Esophagus squamous epithelium (tissue), 5 donors: ENCODE data around the gene FKBP15. TPM values are rescaled to one million over a fixed set of nuclear protein-coding genes. Genes with fewer than 3 reads are reported as not detected.

ENCODE experiments used
- DNase-seq: peaks from one replicate; lab custom pipeline; 2025; lab: John Stamatoyannopoulos, UW
- H3K27ac ChIP-seq, 4 donors: fragments of 200-600 bp; sonication (generic); one replicate each; pipeline ENCODE4 v1.5.1; 2016 to 2019; ENCODE audit warnings: mild to moderate bottlenecking in 1 of 4
- H3K27me3 ChIP-seq, 4 donors: fragments of 200-600 bp; sonication (generic); 1 replicate in 3 of 4; 2 replicates in 1 of 4; pipeline versions ENCODE4 v1.5.1 to v1.6.0; 2017 to 2021; ENCODE audit warnings: antibody characterized with exemption in 1 of 4
- H3K36me3 ChIP-seq, 3 donors: fragments of 200-600 bp; sonication (generic); one replicate each; pipeline ENCODE4 v1.5.1; 2016 to 2019
- H3K4me1 ChIP-seq, 3 donors: fragments of 200-600 bp; sonication (generic); one replicate each; pipeline ENCODE4 v1.5.1; 2017 to 2019
- H3K4me3 ChIP-seq, 4 donors: fragments of 200-600 bp; sonication (generic); 1 replicate in 3 of 4; 2 replicates in 1 of 4; pipeline ENCODE4 v1.5.1; 2016 to 2019; ENCODE audit warnings: mild to moderate bottlenecking in 2 of 4, moderate library complexity in 1 of 4
- H3K9me3 ChIP-seq, 3 donors: fragments of 200-600 bp; sonication (generic); one replicate each; pipeline ENCODE4 v1.5.1; 2016 to 2019
- POLR2A ChIP-seq, 4 donors: fragments of 450-650 bp; IDR thresholded peaks; one replicate each; pipeline ENCODE4 v1.6.1; 2017; ENCODE audit warnings: antibody characterized with exemption in 4 of 4, mild to moderate bottlenecking in 4 of 4, moderate library complexity in 3 of 4
- whole genome bisulfite sequencing, 2 donors: methylation state at CpG; one replicate each; pipeline ENCODE4 v1.1.5; 2018; 5-methylcytosine and 5-hydroxymethylcytosine counted together
- intact Hi-C: fragments of 100-400 bp; cut with DNase I; formaldehyde crosslinking; loops from one replicate; pipeline ENCODE4 v1.15.0; 2022
- total RNA-seq, 4 donors: library from RNA; depleted of rRNA; stranded (reverse); fragments of >200 nt; gene quantifications; one replicate each; pipeline ENCODE4 v1.1.0, GENCODE V29; 2016
- TF ChIP-seq, protein P1 (sequence below), 6 experiments: fragments of 450-650 bp in 4 of 6; fragments of 200-600 bp in 2 of 6; sonication (generic) in 2 of 6; IDR thresholded peaks; one replicate each; pipeline ENCODE4 v1.5.1; 2016 to 2019; ENCODE audit warnings: antibody characterized with exemption in 6 of 6, mild to moderate bottlenecking in 4 of 6, moderate library complexity in 4 of 6
- donor health status: DM: yes; HTN: yes; CAD: no.

The FKBP15 gene
- total RNA-seq, 4 donors from 2014 or later, result 17.7 to 23.3 (median 20.5) TPM

DNA sequence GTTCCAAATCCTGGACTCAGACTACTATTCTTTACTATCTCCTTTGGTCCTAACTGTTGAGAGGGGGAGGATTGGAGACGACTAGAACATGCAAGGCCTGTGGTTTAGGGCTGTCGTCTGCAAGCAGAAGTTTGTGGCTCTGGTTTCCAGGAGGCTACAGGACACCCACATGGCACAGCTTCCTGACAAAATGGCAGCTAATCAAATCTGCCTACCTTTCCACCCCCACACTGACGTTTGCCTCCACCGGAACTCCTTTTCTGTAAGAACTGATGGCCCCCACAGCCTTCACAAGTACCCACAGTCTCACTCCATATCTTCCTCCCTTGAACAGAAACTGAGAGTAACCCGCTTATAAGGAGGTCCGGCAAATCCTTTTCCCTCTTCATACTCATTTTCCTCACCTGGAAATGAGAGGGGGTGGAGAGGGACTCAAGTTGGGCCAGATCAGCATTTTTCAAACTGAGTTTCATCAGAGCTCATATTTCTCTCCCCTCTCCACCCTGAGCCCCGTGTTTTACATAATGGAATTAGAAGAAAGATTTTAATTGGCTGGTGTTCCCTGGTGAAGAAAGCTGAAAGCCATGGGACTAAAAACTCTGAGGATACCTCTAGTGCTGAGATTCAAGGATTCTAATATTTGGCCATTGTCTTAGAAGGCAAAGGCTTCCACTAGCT lies 65.0 kb downstream of the FKBP15 start:
- peaks cover 12 to 46% (median 12%) of the 10 kb centered on the region in 3 donors for H3K4me1 ChIP-seq
- no peak overlapping the region for H3K4me3 ChIP-seq

DNA sequence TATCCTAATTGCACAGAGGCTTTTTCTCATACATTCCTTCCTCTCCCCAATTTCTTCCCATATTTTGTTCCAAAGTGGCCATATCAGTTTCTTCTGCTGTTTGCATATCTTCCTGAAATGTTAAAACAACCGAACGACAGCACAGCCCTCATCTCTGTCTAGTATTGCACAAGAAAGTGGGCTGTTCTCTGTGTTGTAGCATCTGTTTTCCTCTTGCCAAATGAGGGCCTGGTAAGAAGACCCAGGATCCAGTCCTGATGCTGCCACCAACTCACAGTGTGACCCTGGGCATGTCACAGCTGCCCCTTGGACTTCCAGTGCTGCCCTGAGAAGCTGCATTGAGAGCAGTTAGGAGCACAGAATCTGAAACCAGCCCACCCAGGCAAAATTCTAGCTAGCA lies 66.1 kb downstream of the FKBP15 start:
- H3K36me3 ChIP-seq, result peaks cover 0 to 36% (median 0%) of the 10 kb centered on the region in 3 donors
- 48 to 80% methylated on average over 1 to 2 of the region's 2 CpGs for WGBS, 2 donors
- H3K4me3 ChIP-seq, result no peak overlapping the region
- no peaks in the 10 kb centered on the region for H3K9me3 ChIP-seq
- intact Hi-C loops, result no loop called here
- DNase-seq, result no peak
- H3K27me3 ChIP-seq, result no peaks in the 10 kb centered on the region
- peak overlapping the region in 2 of 4 donors; percentile 18 to 62 for H3K27ac ChIP-seq
- TF ChIP-seq POLR2A (IDR thresholded peaks at IDR 0.05), result no peak
- TF ChIP-seq, protein P1, sequence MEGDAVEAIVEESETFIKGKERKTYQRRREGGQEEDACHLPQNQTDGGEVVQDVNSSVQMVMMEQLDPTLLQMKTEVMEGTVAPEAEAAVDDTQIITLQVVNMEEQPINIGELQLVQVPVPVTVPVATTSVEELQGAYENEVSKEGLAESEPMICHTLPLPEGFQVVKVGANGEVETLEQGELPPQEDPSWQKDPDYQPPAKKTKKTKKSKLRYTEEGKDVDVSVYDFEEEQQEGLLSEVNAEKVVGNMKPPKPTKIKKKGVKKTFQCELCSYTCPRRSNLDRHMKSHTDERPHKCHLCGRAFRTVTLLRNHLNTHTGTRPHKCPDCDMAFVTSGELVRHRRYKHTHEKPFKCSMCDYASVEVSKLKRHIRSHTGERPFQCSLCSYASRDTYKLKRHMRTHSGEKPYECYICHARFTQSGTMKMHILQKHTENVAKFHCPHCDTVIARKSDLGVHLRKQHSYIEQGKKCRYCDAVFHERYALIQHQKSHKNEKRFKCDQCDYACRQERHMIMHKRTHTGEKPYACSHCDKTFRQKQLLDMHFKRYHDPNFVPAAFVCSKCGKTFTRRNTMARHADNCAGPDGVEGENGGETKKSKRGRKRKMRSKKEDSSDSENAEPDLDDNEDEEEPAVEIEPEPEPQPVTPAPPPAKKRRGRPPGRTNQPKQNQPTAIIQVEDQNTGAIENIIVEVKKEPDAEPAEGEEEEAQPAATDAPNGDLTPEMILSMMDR (IDR thresholded peaks at IDR 0.05), result no peak
- peaks cover 12 to 50% (median 12%) of the 10 kb centered on the region in 3 donors for H3K4me1 ChIP-seq

More for the DNA sequence above, 65.0 kb downstream of the FKBP15 start:
- H3K27me3 ChIP-seq, result no peaks in the 10 kb centered on the region
- 47 to 50% methylated on average over 7 of the region's 7 CpGs for WGBS, 2 donors
- no peak for DNase-seq
- H3K36me3 ChIP-seq, result peaks cover 0 to 47% (median 0%) of the 10 kb centered on the region in 3 donors
- no peak for TF ChIP-seq POLR2A (IDR thresholded peaks at IDR 0.05)
- intact Hi-C loops, result no loop called here
- no peaks in the 10 kb centered on the region for H3K9me3 ChIP-seq
- H3K27ac ChIP-seq, result no peak overlapping the region

DNA sequence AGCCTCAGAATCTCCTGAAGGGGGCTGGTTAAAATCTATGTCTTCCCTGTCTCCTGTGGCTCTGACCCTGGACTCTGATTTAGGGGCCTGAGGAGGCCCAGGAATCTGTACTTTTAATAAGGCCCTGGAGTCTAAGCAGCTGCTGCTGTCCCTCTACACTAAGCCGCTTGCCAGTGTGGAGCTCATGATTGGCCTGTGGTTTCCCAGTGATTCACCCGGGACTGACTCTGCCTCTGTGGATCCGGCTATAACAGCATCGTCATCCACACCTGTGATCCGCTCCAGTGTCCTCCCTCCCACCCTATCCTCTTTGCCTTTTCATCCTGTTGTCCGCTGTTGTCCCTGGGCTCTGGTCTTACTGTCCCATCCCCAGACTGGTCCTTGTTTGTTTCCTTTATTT lies 66.6 kb downstream of the FKBP15 start:
- TF ChIP-seq, protein P1 (IDR thresholded peaks at IDR 0.05), result no peak
- 63 to 84% methylated on average over 6 of the region's 6 CpGs for WGBS, 2 donors
- peaks cover 12 to 50% (median 12%) of the 10 kb centered on the region in 3 donors for H3K4me1 ChIP-seq
- intact Hi-C loops, result no loop called here
- peaks cover 0 to 31% (median 0%) of the 10 kb centered on the region in 3 donors for H3K36me3 ChIP-seq
- peak overlapping the region in 2 of 4 donors; percentile 18 to 62 for H3K27ac ChIP-seq
- no peaks in the 10 kb centered on the region for H3K27me3 ChIP-seq
- H3K4me3 ChIP-seq, result peak overlapping the region in 1 of 4 donors; percentile 3
- H3K9me3 ChIP-seq, result no peaks in the 10 kb centered on the region
- no peak for DNase-seq

DNA sequence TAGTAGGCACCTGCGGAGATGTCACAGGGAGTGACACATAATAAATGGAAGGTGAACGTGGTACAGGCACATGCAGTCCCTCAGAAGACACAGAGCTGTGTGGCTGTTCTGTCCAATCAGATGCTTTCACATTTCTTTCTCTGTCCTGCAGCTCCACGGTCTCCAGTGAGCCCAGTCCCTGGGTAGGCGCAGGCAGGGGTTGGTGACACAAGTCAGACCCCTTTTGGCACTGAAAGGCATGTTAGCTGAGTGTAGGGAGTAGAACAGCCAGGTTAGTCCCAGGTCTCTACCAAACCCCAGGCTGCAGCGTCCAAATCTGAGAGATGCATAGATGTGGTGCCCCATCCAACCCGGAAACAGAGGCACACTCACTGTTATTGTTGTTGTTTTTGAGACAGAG lies 67.5 kb downstream of the FKBP15 start:
- Histone ChIP-seq H3K27ac (peak overlapping the region in 1 of 4 donors; percentile 62), H3K36me3 (peaks cover 0 to 22% (median 0%) of the 10 kb centered on the region in 3 donors), H3K4me1 (peaks cover 12 to 50% (median 12%) of the 10 kb centered on the region in 3 donors), H3K27me3 (no peaks in the 10 kb centered on the region), H3K4me3 (no peak overlapping the region), H3K9me3 (no peaks in the 10 kb centered on the region)
- TF ChIP-seq POLR2A (IDR thresholded peaks at IDR 0.05), result no peak
- TF ChIP-seq, protein P1 (IDR thresholded peaks at IDR 0.05), result no peak
- no peak for DNase-seq
- intact Hi-C loops, result no loop called here
- 71 to 87% methylated on average over 2 to 5 of the region's 6 CpGs for WGBS, 2 donors

DNA sequence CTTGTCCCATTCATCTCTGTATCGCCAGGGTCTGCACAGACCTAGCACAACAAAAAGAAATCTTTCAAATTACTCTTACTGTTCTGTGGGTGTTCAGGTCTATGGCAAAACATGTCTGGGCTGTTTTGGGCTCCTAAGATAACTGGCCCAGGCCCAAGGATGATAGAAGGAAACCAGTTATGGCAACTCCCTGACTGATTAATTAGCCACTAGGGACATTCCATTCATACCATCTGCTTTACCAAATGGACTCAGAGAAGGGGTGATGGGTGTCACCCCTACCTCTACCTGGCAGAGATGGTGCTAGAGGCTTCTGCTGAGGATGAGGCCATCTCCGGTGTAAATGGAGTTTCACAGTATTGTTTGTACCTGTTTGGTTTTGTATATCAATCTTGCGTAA lies 68.4 kb downstream of the FKBP15 start:
- peak overlapping the region in 3 of 4 donors; percentile 86 to 91 (median 87) for H3K4me3 ChIP-seq
- WGBS, 2 donors, result 51 to 60% methylated on average over 3 of the region's 3 CpGs
- no peak for DNase-seq

More for the DNA sequence above, 68.4 kb downstream of the FKBP15 start:
- Histone ChIP-seq H3K4me1 (peaks cover 12 to 50% (median 12%) of the 10 kb centered on the region in 3 donors), H3K36me3 (peaks cover 0 to 13% (median 0%) of the 10 kb centered on the region in 3 donors), H3K27me3 (no peaks in the 10 kb centered on the region), H3K9me3 (no peaks in the 10 kb centered on the region), H3K27ac (peak overlapping the region; percentile 44 to 88 (median 76))
- TF ChIP-seq POLR2A (IDR thresholded peaks at IDR 0.05), result no peak
- TF ChIP-seq, protein P1 (IDR thresholded peaks at IDR 0.05), result peak in 2 of 6 experiments; percentile 19 to 39
- intact Hi-C loops, result no loop called here
